Dermis microvascular lymphatic vessel endothelial cell (primary cell): ENCODE data around the gene FBLN2. TPM values are rescaled to one million over a fixed set of nuclear protein-coding genes. Genes with fewer than 3 reads are reported as not detected.

Source experiments
- DNase-seq, 2 donors: peaks; one replicate each; pipeline versions ENCODE4 v3.0.0 to v3.0.0-alpha.2; 2010; ENCODE audit warnings: low read depth in 2 of 2
- total RNA-seq: library from RNA; depleted of rRNA; stranded (reverse); fragments of >200 nt; gene quantifications from 2 replicates; pipeline ENCODE4 v1.2.1, GENCODE V29; 2014

The FBLN2 gene
- total RNA-seq, 1 donor from 2014 or later, result 2.7 TPM

- DNase-seq, result no peak
These were observed 112.2 kb downstream of the FBLN2 start for GRCh38 chr3:13661121-13661520.

- no peak for DNase-seq
These were observed 113.4 kb downstream of the FBLN2 start for GRCh38 chr3:13662238-13662847.

- DNase-seq, result no peak
These were observed 115.0 kb downstream of the FBLN2 start for GRCh38 chr3:13663781-13664535.

GRCh38 chr3:13665582-13666226 lies 116.8 kb downstream of the FBLN2 start:
- no peak for DNase-seq

- DNase-seq, result no peak
These were observed 117.3 kb downstream of the FBLN2 start for GRCh38 chr3:13666227-13666619.

GRCh38 chr3:13666781-13667709 lies 118.1 kb downstream of the FBLN2 start:
- DNase-seq, result no peak

- DNase-seq, result no peak
These were observed 119.2 kb downstream of the FBLN2 start for GRCh38 chr3:13668136-13668535.

GRCh38 chr3:13669457-13669856 lies 120.5 kb downstream of the FBLN2 start:
- DNase-seq, result no peak

GRCh38 chr3:13670292-13670691 lies 121.4 kb downstream of the FBLN2 start:
- no peak for DNase-seq

- no peak for DNase-seq
These were observed 122.7 kb downstream of the FBLN2 start for GRCh38 chr3:13671482-13672233.

GRCh38 chr3:13673207-13673606 lies 124.3 kb downstream of the FBLN2 start:
- DNase-seq, result no peak

- no peak for DNase-seq
These were observed 125.7 kb downstream of the FBLN2 start for GRCh38 chr3:13674538-13675185.

- DNase-seq, result no peak
These were observed 127.6 kb downstream of the FBLN2 start for GRCh38 chr3:13676356-13677017.

GRCh38 chr3:13677272-13677671 lies 128.3 kb downstream of the FBLN2 start:
- DNase-seq, result no peak

- DNase-seq, result no peak
These were observed 133.0 kb downstream of the FBLN2 start for GRCh38 chr3:13681931-13682330.

GRCh38 chr3:13682331-13683013 lies 133.5 kb downstream of the FBLN2 start:
- no peak for DNase-seq

GRCh38 chr3:13683288-13683687 lies 134.4 kb downstream of the FBLN2 start:
- DNase-seq, result no peak

GRCh38 chr3:13683772-13684171 lies 134.8 kb downstream of the FBLN2 start:
- no peak for DNase-seq

GRCh38 chr3:13684350-13684749 lies 135.4 kb downstream of the FBLN2 start:
- no peak for DNase-seq
